HG02759 (cell line): ENCODE measurements around the gene PPARGC1A.

ENCODE experiments used
- ATAC-seq: cut with Tn5 transposase; IDR thresholded peaks from one replicate; pipeline ENCODE4 v1.9.1; 2021; ENCODE audit warnings: mild to moderate bottlenecking, moderate library complexity; ENCODE audit not compliant: unreplicated experiment

Gene PPARGC1A

DNA sequence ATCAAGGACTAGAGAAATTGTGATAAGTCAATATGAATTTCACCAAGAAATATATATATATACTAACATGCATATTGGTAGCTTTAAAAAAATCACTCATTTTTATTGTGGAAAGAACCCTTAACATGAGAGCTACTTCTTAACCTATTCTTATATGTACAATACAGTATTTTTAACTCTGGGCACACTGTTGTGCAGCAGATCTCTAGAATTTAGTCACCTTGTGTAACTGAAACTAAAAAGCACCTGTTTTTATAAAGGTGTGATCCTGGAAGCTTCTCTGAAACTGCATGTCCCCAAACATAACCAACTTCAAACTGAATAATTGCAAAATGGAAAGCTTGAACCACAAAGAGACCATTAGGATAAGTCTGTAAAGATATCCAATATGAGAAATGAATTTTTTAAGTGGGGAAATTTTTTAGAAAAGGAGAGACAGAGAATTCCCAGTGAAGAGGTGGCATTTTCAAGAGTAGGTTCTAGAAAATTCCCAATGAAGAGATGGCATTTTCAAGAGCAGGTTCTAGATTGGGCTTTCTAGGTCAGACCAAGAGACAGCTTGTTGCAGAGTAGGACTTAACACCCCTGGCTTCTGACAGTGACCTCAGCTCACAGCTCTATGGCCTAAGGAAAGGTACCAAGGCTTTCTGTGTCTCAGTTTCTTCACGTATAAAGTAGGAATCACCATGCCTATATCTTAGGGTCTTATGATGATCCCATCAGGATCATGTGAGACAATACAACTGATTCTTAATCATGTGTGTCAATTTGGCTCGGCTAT lies 22.0 kb upstream of the PPARGC1A start:
- no peak for ATAC-seq

DNA sequence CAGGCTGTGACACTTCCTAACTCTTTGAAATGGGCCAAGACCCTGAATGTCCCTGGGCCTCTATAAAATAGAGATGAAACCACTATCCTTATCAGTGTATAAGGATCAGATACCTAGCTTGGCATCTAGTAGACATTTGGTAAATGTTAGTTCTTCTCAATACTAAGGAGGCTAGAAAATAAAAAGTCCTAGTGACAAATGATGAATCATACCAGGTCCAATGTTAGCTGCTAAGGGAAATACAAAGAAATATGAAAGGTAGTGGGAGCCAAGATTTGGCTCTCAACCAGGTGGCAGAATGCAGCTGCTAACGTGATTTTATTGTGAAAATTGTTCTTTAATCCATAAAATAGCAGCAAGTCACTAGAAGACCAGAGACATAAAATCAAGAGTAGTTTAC lies 19.8 kb upstream of the PPARGC1A start:
- no peak for ATAC-seq

DNA sequence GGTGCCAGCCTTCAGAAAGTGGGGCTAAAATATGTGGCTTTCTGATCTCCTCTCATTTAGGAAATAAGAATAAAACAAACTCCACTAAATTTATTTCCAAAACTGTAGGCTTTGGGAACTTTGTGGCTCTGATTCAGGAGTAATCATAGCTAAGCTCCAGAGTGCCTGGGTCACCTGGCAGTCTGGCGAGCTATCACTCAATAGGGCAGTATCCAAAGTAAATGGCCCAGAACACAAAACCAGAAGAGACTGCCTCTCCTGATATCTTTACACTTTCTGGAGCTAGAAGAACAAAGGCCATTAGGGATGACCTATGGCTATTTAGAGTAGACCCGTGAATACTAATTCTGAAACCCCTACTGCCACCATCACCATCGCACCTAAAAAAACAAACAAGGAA lies 17.0 kb upstream of the PPARGC1A start:
- no peak for ATAC-seq

DNA sequence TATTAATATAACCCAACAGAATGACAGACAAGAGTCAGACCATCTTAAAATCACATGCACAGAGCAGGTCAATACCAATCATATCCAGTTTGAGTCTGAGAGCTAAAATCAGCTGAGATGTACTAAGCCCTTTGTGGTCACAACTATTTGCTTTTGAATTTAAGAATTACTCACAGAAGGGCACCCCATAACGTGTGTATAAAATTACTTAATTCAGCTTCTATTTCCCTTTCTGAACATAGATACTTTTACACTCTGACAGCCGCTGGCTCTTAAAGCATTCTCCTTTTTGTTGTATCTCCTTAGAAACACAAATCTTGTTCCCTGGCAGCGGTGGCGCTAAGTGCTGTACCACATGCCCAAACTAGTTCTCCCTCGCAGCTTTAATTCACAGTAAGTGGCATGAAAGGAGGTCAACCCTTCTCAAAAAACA lies 14.8 kb upstream of the PPARGC1A start:
- ATAC-seq: no peak

DNA sequence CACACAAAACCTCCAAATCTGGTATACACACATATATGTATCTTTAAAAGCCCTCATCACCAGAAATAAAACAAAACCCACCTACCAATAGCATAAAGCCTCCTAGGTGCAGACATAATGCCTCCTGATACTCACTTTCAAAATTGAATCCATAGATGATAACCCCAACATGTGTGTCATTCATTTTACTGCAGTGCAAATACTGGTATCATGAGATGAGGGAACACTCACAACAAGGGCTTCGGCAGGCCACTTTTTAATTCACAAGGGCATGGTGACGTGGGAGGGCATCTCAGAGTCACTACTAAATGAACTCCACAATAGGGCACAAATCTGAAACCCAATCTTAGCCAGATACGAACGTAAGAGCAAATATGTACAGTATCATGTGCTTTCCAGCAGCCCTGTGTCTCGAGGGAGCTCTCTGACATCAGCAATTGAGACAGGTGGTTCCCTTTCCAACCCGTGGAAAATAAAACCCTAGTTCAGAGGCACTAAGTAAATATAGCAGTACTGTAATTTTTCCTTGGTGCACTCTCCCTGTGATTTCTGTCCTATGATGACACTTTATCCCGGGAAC lies 14.1 kb upstream of the PPARGC1A start:
- ATAC-seq: no peak

DNA sequence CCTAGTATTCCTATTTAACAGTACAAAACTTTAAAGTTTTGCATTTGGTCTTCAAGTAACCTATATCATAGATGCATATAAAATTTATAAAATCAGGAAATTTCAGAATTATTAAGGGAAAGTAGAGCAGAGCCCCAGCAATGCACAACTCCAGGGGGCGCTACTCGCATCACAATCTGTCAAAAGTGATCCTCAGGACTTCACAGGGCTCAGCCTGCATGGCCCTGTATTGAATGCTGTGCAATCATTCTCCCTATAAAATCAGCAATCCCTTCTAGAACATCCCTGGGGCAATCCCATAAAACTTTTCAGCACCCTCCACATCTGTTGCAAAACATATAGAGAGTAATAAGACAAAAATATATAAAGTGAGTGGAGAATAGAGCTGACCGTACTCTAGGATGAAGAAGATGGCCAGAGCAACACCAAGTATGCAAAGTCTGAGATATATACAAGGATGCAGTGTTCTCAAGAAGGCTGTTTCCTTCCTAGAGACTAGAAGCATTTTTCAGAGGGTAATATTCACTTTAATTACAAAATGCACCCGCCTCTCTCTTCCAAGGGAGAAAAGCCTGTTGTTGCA lies 12.5 kb upstream of the PPARGC1A start:
- no peak for ATAC-seq

DNA sequence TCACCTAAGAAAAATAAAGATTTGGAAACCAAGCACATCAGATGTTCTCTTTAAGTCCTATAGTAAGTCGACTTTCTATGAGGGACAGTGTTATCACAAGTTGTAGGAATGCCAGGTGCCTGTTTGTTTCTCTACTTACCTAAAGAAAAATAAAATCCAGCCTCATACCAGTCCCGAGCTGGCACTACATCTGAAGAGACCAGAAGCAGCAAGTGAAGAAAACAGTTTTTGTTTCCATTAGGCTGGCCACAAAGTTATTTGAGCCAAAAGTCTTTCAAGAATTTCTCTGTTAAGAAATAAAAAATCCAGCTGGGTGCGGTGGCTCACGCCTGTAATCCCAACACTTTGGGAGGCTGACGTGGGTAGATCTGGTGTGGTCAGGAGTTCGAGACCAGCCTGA lies 10.8 kb upstream of the PPARGC1A start:
- ATAC-seq: no peak

DNA sequence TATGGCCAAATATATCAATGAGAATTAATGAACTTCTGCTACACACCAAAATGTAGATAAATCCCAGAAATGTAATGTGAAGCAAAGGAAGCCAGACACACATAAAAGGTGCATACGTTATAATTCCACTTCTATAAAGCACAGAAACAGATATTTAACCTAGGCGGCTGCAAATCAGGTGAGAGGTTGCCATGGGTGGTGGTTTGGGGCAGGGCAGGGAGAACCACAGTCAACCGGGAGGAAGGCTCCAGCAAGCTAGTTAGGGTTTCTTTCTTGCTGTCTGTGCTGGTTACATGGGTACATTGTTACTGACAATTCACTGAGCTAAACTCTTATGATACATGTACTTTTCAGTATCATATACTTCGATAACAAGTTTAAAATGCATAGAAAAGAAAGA lies 9.7 kb upstream of the PPARGC1A start:
- ATAC-seq: no peak

DNA sequence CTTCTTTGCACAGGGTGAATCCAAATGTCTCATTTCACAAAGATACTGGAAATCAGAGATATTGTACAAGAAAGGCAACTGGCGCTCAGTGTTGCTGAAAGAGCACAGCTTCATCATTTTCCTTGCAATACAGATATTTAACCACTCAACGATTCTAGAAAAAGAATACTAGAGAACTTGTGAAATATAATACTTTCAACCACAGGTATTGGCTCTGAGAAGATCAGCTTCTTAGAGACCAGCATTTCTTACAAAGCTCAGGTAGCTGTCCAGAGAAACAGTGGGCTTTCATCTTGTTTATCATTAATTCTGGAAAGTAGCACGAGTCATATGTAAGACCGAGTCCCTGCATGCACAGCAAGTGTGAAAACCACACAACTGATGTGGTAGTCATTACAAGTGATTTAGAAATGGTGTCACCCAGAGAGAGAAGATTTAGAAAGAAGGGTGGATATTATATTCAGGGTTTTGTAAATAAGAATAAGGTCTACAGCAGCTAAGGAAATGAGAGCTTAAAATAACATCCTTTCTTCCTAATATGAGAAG lies 7.8 kb upstream of the PPARGC1A start:
- no peak for ATAC-seq

DNA sequence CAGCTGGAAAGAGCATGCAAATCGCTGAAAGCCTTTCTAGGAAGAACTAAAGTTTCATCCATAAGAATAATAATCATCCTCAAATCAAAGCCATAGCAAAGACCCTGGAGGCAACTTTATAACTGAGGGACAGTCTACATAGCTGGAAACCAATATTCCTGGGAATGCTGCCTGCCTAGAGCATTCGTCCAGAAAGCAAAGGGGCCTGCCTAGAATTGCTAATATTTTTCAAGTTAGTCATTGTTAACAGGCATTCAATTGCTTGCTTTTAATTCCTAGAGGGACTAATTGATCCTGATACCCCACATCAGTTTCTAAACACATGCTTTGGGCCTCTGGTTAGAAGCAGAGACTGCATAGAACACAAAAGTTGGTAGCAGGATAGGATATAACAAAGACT lies 4.2 kb upstream of the PPARGC1A start:
- no peak for ATAC-seq

DNA sequence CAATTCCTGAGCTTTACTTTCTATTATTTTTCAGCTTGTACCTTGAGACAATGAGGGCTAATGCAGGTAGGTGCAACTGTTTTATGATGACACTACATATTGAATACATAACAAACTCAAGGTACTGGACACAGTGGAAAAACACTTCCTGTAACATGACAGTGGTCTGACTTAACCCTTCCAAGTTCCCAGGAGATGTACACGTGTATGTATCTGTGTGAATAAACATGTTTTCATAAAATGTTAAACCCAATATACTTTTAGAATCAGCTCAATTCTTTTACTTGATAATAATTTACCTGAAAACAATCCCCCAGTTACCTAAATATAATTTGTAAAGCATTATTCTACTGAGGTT lies 1.2 kb upstream of the PPARGC1A start:
- ATAC-seq: no peak

DNA sequence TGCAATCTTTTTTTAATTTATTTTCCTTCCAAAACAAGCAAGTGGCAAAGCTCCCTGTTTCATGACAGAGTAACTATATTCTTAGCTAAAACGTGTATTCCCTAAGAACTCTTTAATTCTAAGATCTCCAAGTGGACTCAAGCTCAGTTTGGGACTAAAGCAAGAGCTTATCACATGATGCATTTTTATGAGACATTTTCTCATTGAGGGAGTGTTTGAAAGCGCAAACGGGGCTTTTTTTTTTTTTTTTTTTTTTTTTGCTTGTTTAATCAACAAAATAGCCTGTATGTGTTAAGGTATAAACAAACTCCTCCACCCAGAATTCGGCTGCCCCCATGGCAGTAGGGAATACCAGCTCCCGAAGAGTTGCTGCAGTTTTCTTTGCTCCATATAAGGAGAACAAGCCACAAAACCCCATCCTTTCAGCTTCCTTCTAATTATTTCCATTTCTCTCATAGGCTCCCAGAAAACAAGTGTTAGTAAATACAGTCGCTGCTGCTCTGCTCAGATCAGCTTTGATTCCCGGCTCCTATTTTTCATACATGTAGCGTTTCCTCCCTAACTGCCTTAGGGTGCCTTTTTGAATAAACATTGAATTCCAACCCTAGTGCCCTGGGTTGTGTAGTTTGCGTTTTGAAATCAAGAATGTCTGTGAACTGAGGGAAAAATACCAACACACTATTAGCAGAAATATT lies 669 bp upstream of the PPARGC1A start:
- ATAC-seq: no peak

DNA sequence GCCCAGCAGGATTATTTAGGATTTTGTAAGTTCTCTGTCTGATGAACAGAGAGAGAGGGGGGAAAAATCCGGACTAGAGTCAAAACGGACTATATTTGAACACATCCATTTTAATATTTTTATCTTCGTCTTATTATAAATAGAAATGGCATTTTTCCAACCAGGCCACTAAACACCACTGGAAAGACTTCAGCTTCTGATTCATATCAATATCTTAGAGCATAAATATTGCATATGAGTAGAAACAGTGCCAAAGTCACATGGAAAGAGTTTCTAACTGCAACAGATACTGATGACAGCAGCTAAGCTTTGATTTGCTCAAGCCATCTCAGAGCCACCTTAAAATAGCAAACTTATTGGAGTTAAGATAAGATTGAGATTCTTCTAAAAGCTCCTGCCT lies 456 bp downstream of the PPARGC1A start:
- no peak for ATAC-seq

DNA sequence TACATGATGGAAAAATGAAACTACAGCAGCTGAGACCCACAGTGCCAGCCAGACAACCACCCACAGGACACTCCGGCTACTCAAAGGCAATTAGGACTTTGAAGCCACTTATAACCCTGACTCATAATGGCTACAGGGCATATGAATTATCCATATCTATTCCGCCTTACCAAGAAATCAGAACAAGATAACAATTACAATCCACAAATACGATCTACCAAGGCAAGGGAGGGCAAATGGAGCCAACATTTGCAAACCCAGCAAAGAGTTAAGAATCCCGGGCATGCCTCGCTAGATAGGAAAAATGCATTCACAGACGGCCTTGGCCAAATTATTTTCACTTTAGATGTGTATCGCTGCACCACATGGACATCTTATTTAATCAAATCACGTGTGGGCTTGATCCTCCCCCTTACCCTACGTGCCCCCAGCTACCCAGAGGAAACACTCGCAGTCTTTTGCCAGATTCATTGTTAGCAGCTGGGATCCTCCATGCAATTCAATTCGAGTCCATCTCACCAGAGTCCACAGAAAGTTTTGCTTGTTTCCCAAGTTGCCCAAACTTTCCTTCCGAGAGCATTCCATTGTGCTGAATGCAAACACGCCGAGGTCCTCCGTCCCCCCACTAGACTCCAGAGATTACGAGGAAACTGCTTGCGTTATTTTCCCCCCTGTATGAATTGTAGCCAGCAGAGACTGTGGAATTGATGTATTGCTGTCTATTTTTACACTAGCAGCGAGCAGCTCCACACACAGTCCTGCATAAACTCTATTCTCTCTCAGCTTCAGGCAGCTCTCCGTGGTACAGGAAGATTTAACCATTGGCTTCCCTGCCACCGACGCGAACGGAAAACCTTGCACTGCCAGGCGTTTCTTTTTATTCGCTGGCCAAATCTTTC lies 1.2 kb downstream of the PPARGC1A start:
- no peak for ATAC-seq

DNA sequence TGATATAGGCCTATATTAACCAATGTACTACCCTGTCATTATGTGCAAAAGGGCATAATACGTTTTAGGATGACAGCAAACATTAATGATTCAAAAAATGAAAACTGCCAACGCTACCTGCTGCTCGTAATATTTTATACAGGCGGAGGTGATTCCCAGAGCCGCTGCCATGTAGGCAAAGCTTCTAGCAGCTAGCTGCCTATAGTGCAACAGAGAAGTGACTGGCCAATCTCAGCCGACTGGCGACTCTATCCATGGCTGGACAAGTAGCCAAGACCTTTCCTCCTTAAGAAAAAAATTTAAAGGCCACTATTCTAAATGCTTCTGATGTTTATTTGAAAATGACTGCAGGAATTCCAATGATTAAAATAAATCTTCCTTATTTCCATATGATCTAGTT lies 1.9 kb downstream of the PPARGC1A start:
- ATAC-seq: no peak

DNA sequence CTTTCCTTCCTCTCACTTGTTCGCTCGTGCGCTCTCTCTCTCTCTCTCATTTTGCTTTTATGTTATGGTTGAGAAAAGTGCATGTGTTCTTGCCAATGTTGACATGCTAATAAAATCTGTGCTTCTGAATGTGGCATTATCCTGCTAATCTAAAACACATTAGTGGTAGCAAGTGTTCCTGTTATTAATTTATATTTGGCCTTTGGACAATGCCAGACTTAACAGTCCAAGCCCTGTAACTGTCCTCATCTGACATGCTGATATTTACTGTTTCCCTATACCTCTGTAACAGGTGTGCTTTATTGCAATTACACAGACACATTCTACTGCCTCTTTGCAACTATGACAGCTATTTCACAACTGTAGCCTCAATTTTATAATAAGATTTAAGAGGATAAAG lies 2.7 kb downstream of the PPARGC1A start:
- ATAC-seq: no peak

DNA sequence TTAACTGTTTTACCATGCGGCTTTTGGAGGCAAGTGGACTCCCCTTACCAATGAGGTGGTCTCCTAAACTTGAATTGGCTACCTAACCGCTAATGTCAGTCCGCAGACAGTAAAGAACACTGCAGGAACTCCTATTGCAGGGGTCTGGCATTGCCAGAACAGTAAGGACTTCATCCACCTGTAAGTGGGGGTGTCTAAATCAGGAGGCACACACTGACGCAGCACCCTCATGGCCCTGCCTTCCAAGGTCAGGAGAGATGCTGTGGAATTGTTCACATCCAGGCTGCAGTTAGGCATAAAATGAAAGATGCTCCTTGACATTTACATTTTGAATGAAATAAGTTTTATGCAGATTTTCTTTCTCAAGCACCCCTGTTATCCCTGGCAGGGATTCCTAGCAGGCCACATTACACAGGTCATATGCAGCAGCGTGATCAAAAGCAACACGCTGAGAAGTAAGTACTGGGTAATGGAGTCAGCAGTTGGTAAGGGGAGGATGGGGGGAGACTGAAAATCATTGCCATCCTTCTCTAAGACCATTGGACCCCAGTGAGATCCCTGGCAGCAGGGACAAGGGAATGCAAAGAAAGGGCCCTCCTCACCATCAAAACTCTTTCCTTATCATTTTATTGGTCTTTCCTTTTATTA lies 3.8 kb downstream of the PPARGC1A start:
- no peak for ATAC-seq

DNA sequence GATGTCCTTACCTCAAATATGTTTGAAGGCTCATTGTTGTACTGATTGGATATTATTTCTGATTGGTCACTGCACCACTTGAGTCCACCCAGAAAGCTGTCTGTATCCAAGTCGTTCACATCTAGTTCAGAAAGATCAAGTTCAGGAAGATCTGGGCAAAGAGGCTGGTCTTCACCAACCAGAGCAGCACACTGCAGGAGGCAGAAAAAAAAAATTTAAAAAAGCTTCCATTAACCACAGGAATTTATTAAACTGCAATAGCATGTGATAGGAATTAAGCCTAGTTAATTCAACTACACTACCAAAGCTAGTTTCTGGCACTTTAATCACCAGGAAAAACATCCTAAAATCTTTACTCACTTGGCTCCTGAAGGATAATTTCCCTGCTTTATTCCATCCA lies 5.1 kb downstream of the PPARGC1A start:
- no peak for ATAC-seq

DNA sequence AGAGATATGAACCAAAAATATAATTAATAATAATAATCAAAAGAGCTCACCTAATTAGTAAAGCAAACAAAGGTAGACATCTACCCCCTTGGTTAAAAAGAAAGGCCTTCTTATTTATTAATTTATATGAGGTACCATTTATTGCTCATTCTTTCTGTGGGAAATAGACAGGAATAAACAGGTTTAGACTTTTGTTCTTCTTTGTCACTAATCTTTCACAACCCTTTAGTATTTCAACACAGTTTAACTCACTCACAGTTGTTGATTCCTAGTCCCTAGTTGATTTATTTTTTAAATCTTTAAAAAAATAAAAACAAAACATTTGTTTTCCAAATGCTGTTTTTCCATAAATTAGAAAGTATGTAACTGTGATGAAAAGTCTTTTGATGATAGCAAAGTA lies 5.6 kb downstream of the PPARGC1A start:
- ATAC-seq: no peak

DNA sequence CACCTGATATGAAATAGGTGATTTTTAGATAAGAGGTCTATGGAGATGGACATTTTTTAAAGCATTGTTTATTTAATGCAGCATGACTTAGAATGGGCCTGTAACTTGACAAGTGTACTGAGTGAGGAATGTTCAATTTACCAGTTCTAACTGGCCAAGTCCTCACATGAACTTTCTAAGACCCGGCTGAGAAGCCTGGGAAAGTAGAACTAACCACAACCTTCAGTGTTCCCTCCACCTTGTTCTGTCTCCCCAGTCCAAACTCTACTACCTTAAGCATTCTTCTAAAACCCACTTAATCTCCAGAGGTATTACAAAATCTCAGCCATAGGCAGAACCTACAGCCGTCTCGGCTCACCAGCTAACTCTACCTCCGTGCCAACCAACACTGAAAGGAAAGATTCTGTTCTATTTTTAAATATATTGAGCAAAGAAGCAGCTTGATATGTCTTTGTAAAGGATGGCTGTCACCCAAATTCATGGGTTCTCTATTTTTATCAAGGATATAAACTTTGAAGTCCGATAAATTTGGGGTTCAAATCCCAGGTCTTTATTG lies 6.8 kb downstream of the PPARGC1A start:
- no peak for ATAC-seq
